Uterus (tissue), 4 donors: ENCODE data around the gene CCNA1. TPM values are rescaled to one million over a fixed set of nuclear protein-coding genes. Genes with fewer than 3 reads are reported as not detected.

Source experiments
- DNase-seq, 2 donors: peaks; one replicate each; pipeline ENCODE4 v3.0.0-alpha.2; 2019 to 2020
- H3K27ac ChIP-seq, 2 donors: fragments of 200-600 bp; sonication (generic); 1 replicate in 1 of 2; 2 replicates in 1 of 2; pipeline ENCODE4 v1.5.1; 2016 to 2018
- H3K27me3 ChIP-seq, 2 donors: fragments of 200-600 bp; sonication (generic); one replicate each; pipeline ENCODE4 v1.5.1; 2018 to 2019; ENCODE audit warnings: control low read depth in 1 of 2
- H3K36me3 ChIP-seq, 2 donors: fragments of 200-600 bp; sonication (generic); one replicate each; pipeline ENCODE4 v1.5.1; 2019; ENCODE audit warnings: control low read depth in 1 of 2
- H3K4me1 ChIP-seq, 2 donors: fragments of 200-600 bp; sonication (generic); one replicate each; pipeline ENCODE4 v1.5.1; 2018 to 2019; ENCODE audit warnings: control low read depth in 1 of 2
- H3K4me3 ChIP-seq, 2 donors: fragments of 200-600 bp; sonication (generic); 1 replicate in 1 of 2; 2 replicates in 1 of 2; pipeline ENCODE4 v1.5.1; 2018 to 2019; ENCODE audit warnings: mild to moderate bottlenecking in 1 of 2
- H3K9me3 ChIP-seq, 2 donors: fragments of 200-600 bp; sonication (generic); one replicate each; pipeline ENCODE4 v1.5.1; 2019; ENCODE audit warnings: control low read depth in 1 of 2
- POLR2A ChIP-seq, 2 donors: fragments of 450-650 bp; IDR thresholded peaks; one replicate each; pipeline ENCODE4 v1.6.1; 2016; ENCODE audit warnings: antibody characterized with exemption in 2 of 2, mild to moderate bottlenecking in 1 of 2, moderate library complexity in 1 of 2
- intact Hi-C: fragments of 100-400 bp; cut with DNase I; formaldehyde crosslinking; loops from one replicate; pipeline ENCODE4 v1.15.1; 2023; ENCODE audit warnings: low total_unique reads
- total RNA-seq, 4 donors: library from RNA; depleted of rRNA in 3 of 4; stranded (reverse); fragments of >200 nt in 3 of 4; gene quantifications; one replicate each; pipeline versions ENCODE4 v1.1.0 to v1.2.4, GENCODE V29; 2014 to 2023
- TF ChIP-seq, protein P1 (sequence below), 4 experiments: fragments of 200-600 bp in 2 of 4; fragments of 450-650 bp in 2 of 4; sonication (generic) in 2 of 4; IDR thresholded peaks; one replicate each; pipeline ENCODE4 v1.5.1; 2016 to 2019; ENCODE audit warnings: antibody characterized with exemption in 4 of 4, mild to moderate bottlenecking in 2 of 4, moderate library complexity in 1 of 4
- donor health status: DM: yes; HTN: yes; CAD: no.

CCNA1 gene
- total RNA-seq, 4 donors from 2014 or later: 1.9 to 2.5 TPM; not detected in 2

- no peaks in the 10 kb centered on the region for H3K27me3 ChIP-seq
- no peaks in the 10 kb centered on the region for H3K9me3 ChIP-seq
- intact Hi-C loops: no loop called here
- no peak overlapping the region for H3K27ac ChIP-seq
- no peaks in the 10 kb centered on the region for H3K4me1 ChIP-seq
- H3K36me3 ChIP-seq: no peaks in the 10 kb centered on the region
- DNase-seq: no peak
- H3K4me3 ChIP-seq: no peak overlapping the region
- no peak for TF ChIP-seq POLR2A (IDR thresholded peaks at IDR 0.05)
- TF ChIP-seq, protein P1, sequence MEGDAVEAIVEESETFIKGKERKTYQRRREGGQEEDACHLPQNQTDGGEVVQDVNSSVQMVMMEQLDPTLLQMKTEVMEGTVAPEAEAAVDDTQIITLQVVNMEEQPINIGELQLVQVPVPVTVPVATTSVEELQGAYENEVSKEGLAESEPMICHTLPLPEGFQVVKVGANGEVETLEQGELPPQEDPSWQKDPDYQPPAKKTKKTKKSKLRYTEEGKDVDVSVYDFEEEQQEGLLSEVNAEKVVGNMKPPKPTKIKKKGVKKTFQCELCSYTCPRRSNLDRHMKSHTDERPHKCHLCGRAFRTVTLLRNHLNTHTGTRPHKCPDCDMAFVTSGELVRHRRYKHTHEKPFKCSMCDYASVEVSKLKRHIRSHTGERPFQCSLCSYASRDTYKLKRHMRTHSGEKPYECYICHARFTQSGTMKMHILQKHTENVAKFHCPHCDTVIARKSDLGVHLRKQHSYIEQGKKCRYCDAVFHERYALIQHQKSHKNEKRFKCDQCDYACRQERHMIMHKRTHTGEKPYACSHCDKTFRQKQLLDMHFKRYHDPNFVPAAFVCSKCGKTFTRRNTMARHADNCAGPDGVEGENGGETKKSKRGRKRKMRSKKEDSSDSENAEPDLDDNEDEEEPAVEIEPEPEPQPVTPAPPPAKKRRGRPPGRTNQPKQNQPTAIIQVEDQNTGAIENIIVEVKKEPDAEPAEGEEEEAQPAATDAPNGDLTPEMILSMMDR (IDR thresholded peaks at IDR 0.05): no peak
Measured at GRCh38 chr13:36436811-36437210, 4.5 kb downstream of the CCNA1 start.

- no peaks in the 10 kb centered on the region for H3K4me1 ChIP-seq
- no peak for DNase-seq
- no peaks in the 10 kb centered on the region for H3K9me3 ChIP-seq
- intact Hi-C loops: no loop called here
- H3K27ac ChIP-seq: no peak overlapping the region
- H3K36me3 ChIP-seq: no peaks in the 10 kb centered on the region
- no peak overlapping the region for H3K4me3 ChIP-seq
- no peaks in the 10 kb centered on the region for H3K27me3 ChIP-seq
- no peak for TF ChIP-seq POLR2A (IDR thresholded peaks at IDR 0.05)
- TF ChIP-seq, protein P1 (IDR thresholded peaks at IDR 0.05): no peak
Measured at GRCh38 chr13:36438594-36439483, 6.5 kb downstream of the CCNA1 start.

- Histone ChIP-seq H3K4me1 (no peaks in the 10 kb centered on the region), H3K4me3 (no peak overlapping the region), H3K27ac (no peak overlapping the region), H3K36me3 (no peaks in the 10 kb centered on the region), H3K9me3 (no peaks in the 10 kb centered on the region), H3K27me3 (no peaks in the 10 kb centered on the region)
- intact Hi-C loops: no loop called here
- TF ChIP-seq POLR2A (IDR thresholded peaks at IDR 0.05): no peak
- TF ChIP-seq, protein P1 (IDR thresholded peaks at IDR 0.05): no peak
- no peak for DNase-seq
Measured at GRCh38 chr13:36445278-36445677, 13.0 kb downstream of the CCNA1 start.

- Histone ChIP-seq H3K27me3 (no peaks in the 10 kb centered on the region), H3K4me3 (no peak overlapping the region), H3K9me3 (no peaks in the 10 kb centered on the region), H3K27ac (no peak overlapping the region), H3K4me1 (no peaks in the 10 kb centered on the region), H3K36me3 (no peaks in the 10 kb centered on the region)
- TF ChIP-seq, protein P1 (IDR thresholded peaks at IDR 0.05): no peak
- no peak for TF ChIP-seq POLR2A (IDR thresholded peaks at IDR 0.05)
- intact Hi-C loops: no loop called here
- no peak for DNase-seq
Measured at GRCh38 chr13:36445891-36446351, 13.6 kb downstream of the CCNA1 start.

DNA sequence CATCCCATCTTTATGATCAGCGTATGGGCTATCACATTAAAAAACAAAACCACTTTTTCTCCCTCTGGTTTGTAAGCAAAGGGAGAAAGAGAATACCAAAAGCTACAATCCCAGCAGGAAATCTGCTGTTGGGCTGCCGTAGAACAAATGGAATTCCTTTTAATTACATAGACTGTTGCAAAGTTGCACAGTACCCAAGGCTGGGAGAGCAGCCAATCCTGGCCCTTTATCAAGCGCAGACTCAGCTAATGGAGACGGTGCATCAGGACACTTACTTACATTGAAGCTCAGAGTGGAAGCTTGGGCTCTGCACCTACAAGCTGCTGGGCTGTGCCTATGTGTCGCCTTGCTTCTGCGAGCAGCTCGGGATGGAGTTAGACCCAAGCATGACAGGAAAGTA lies 15.2 kb downstream of the CCNA1 start:
- Histone ChIP-seq H3K9me3 (no peaks in the 10 kb centered on the region), H3K4me3 (no peak overlapping the region), H3K36me3 (no peaks in the 10 kb centered on the region), H3K27me3 (no peaks in the 10 kb centered on the region), H3K4me1 (no peaks in the 10 kb centered on the region), H3K27ac (no peak overlapping the region)
- peak; percentile 46 to 57 for DNase-seq
- no peak for TF ChIP-seq POLR2A (IDR thresholded peaks at IDR 0.05)
- TF ChIP-seq, protein P1 (IDR thresholded peaks at IDR 0.05): no peak
- intact Hi-C loops: no loop called here
